CD4-positive, alpha-beta T cell treated with Interferon gamma for 1 hour (primary cell): ENCODE results near the gene MRPL10.

Experiments used
- DNase-seq: peaks from one replicate; pipeline ENCODE4 v3.0.0-alpha.2; 2020

MRPL10 gene

DNA sequence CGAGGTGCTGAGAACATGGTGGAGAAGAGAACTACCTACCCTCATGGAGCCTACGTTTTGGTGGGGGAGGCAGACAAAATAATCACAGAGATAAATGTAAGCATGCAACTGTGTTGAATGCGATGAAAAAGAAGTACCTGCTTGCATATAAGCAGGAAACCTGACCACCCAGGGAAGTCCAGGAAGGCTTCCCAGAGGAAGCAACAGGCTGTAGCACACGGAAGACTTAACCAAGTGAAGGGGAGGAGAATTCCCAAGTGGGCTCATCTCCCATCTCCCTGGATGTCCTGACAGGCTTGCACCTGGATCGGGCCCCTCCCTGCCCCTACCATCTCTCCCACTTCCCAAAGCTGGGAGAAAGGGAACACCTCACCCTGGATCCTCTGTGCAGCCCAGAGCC, 7.7 kb upstream of the MRPL10 start:
- DNase-seq = no peak

DNA sequence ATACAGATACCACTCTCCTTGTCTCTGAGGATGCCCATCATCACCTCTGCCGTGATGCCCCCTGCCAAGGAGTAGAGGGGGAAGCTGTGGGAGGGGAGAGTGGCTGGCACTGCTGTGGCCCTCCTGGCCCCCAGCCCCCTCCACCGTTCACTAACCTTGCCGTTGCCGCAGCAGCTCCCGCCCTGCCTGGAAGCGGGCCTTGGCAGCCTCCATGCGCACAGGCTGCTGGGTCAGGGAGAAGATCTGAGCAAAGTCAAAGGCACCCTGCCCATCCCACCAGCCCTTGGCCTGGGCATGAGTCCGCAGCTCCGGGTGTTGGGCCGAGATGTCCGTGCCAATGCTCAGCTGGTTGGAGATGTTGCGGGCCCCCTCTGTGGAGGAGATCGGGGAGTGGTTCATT, 7.3 kb upstream of the MRPL10 start:
- no peak for DNase-seq

DNA sequence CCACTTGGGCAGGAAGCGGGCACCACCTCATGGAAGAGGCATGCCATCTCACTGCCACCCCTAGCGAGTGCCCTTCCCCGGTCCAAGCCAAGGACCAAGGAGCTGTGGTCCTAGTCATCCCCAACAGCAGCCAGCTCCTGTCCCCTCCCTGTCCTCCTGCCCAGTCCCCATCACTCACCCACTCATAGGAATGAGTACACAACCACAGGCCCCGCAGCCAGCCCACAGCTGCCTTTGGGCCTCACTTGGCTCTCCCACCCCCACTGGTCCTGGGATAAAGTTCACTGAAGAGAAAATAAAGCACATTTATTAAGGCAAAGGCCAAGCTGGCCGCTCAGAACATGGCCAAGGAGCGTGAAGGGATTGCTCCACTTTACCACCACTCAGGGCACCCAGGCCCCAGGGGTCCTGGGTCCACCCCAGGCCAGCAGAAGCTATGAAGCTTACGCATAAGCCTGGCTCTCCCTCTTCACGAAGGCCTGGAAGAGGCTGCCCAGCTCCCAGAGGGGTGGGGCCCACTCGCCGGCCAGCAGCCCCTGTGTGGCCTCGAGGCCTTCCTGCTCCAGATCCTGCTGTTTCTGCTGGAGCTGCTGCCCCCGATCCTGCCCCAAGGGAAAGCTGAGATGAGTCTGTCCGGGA, 6.2 kb upstream of the MRPL10 start:
- no peak for DNase-seq

DNA sequence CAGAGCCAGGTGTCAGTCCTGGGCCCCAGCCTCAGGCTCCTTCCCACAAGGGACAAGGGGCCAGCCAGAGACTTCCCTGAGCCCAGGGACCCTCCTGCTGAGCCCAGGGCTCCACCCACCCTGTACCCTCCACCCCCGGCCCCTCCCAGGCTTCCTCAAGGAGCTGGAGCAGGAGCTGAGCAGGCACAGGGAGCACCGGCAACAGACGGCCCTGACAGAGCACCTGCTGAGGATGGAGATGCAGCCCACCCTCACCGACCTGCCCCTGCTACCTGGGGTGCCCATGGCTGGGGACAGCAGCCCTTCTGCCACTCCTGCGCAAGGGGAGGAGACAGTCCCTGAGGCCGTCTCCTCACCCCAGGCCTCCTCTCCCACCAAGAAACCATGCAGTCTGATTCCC, 5.3 kb upstream of the MRPL10 start:
- no peak for DNase-seq

- no peak for DNase-seq
Measured at GRCh38 chr17:47834756-47835155, 3.4 kb upstream of the MRPL10 start.

DNA sequence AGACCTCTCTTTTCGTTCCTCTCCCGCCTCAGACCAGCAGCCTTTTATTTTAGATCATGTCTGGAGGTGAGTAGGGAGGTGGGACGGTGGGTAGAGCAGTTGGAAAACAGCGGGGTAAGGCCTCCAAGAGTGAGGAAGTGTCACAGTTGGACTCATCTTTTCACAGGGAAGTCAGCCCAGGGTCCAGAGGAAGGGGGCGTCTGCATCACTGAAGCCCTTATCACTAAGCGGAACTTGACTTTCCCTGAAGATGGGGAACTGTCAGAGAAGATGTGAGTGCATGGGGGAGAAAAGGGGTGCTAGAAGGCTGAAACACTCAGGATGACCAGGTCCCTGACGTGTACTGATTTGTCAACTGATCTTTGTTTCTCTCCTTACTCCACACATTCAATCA, 590 bp upstream of the MRPL10 start:
- DNase-seq = peak; percentile 16

- peak; percentile 17 for DNase-seq
Measured at GRCh38 chr17:47830396-47831002, 842 bp downstream of the MRPL10 start.

GRCh38 chr17:47829870-47830269, 1.5 kb downstream of the MRPL10 start:
- peak; percentile 82 for DNase-seq

DNA sequence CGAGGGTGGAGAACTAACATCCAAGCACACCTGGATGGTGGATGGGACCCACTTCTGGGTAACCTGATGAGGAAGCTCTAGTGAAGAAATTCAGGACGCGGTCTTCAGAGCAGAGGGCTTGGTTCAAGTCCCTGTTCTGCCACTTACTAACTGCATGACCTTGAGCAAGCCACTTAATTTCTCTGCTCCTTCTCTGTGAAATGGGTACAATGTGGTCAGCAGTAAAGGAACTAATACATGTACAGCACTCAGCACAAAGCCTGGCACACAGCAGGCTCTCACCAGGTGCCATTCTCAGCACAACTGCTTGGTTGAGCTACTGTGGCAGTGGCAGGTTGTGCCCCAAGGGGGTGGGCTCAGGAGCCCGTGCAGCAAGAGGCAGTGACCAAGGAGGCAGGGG, 7.8 kb downstream of the MRPL10 start:
- DNase-seq = no peak

- no peak for DNase-seq
Measured at GRCh38 chr17:47822785-47823184, 8.6 kb downstream of the MRPL10 start.

- peak; percentile 84 for DNase-seq
Measured at GRCh38 chr17:47821424-47822391, 9.6 kb downstream of the MRPL10 start, which contains the start of gene OSBPL7. OSBPL7 (minus strand) TSS chr17:47821794; CDS start chr17:47820278, 1,516 bp downstream.

DNA sequence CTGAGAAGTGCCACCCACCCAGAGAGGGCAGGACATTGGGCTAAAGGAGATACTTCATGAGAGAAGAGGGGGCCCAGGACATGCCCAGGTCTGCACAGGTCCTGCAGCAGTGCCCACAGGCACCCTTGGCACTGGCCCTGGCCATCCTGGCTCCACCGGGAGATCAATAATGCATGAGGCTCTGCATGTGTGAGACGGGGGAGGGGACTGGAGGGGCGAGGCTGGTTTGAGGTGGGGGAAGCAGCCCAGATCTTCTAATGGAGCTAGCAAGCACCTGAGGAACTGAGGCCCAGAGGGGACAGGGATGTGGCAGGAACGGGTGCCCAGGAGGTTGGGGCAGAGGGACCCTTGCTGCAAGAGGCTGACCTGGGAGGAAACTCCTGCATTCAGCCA, 10.3 kb downstream of the MRPL10 start:
- DNase-seq = no peak

DNA sequence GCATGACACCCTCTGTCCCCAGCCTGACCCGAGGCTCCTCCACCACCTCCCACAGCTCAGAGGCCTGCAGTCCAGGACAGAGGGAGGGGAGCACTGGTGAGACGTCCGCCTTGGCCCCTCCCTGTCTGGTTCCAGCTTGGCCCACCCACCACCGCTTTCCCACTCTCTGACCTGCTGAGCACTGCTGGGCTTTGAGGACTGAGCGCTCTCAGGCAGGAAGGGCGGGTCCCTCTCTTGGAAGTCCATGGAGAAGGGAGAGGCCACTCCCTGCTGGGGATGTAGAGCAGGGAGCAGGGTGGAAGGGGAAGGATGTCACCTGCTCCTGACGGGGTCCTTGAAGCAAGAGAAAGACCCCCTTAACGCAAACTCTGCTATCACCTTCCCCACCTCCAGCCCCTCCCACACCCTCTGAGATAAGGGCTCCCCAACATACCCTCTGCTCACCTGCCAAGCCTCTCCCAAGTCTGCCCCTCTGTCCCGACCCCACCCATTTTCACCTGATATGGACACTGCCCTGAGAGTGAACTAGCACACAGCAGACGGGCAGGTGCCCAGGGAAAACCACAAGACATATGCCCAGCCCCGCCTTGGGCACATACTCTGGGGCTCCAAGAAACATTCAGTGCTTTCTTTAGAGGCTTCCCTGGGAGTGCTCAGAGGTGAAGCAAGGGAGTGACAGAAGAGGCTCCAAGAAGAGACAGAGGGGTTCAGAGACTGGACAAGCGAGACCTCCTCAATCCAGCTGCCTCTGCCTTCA, 11.1 kb downstream of the MRPL10 start:
- no peak for DNase-seq

DNA sequence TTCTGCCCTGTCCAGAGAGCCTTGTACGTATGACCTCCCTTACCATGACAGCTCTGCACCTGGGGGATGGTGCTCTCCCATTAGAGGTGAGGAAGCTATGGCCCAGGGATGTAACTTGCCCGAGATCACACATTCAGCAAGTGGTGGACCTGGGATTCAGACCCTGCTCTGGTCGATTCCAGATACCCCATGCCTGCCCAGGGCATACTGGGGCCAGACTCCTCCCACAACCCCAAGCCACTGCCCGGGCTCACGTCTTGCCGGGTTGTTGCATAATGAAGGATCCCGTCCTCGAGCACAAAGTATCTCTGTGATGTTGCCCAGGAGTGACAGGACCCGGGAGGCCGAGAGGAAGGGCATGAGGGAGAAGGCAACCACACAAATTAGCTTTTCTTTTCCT, 11.9 kb downstream of the MRPL10 start:
- DNase-seq = no peak

- DNase-seq = no peak
Measured at GRCh38 chr17:47818002-47818695, 13.2 kb downstream of the MRPL10 start.

GRCh38 chr17:47816947-47817346, 14.4 kb downstream of the MRPL10 start:
- DNase-seq = no peak

DNA sequence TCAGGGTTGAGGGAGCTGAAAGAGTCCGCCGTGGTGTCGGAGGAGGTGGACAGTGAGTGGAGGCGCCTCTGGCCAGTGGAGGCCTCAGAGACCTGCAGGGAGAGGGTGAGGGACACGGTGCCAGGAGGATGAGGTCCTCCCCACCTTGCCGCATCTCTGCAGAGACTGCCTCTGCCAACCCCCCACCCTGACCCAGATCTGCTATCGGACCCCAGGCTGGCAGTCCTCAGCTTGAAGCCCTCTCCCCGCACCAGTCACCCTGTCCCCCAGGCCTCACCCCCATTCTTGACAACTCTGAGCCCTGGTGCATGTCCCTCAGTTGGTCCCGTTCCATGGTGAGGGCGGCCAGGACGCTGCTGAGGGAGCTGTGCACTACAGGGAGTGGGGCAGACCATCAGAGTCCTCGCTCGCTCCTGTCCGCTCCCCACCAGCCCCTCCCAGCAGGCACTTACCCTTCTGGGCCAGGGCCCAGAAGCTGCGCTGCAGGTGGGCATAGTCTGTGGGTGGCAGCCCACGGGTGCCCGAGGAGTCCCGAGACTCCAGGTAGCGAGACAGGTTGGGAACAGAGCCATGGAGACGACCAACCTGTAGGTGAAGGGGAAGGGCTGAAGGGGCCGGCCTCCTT, 15.1 kb downstream of the MRPL10 start:
- DNase-seq = no peak

DNA sequence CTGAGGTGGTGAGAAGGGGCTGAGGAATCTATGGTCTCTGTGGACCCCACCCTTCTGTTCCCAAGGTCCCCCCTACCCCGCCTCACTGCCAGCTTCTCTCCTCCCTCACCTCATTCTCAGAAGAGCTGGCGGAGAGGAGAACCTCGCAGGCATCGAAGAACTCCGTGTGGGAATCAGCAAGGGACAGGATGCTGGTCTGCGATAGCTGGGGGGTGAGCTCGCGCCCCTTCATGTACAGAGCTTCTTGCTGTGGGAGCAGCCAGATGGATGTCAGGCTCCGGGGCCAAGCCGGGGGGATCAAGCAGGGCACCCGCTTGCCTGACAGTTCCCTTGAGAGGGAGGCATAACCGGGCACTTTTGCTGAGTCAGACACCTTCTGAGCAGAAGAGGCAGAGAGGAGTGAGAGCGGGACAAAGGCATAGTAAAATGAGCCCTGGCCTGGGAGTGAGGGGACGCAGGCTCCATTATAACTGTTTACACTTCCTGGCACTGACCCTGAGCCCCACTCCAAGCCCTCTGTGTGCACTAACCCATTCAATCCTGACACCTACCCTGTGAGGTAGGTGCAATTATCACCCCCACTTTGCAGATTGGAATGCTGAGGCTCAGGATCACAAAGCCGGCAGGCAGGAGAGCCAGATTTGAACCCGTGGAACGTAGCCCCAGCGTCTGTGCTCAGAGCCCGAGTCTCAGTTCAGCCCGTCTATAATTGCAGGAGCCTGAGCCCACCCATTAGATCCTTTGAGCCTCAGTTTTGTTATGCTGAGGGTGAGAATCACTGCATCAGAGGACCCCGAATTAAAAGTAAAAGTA, 16.0 kb downstream of the MRPL10 start:
- no peak for DNase-seq

DNA sequence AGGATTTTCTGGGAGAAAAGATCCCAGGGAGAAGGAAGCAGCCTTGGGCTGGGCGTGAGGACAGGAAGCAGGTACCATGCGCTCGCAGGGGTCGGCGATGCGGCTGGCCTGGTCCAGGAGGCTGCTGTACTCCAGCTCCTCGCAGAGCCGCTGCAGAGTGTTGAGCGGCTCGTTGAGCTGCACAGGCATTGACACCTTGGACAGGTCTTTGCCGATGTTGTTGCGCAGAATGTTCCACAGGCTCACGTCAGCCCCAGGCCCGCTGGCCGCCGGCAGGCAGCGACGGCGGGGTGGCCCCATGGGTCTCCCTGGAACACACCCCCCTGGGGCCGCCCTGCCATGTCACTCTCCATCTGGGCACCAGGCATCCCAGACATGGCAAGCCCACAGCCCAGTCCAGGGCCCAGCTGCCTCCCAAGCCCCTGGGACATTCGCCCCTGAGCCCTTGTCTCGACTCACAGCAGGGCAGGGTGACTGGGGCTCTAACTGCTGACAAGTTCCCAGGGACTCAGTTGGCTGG, 17.8 kb downstream of the MRPL10 start:
- DNase-seq = no peak

GRCh38 chr17:47813077-47813476, 18.3 kb downstream of the MRPL10 start:
- no peak for DNase-seq
